MM.1S (cell line): Measurements from ENCODE around the gene CPSF3.
"Not testable (repeated sequence)": the region's sequence is repeated elsewhere in the genome, so short reads cannot be mapped to it uniquely, and the experiment has no call there.

ENCODE experiments used
- EZH2 ChIP-seq: fragments of 300-600 bp; sonication (generic); optimal IDR thresholded peaks from 2 replicates; pipeline ENCODE3; 2017; ENCODE audit warnings: low read depth, mild to moderate bottlenecking, antibody characterized with exemption, low read length, mixed read lengths
- TF ChIP-seq, protein P1 (sequence below): fragments of 300-600 bp; sonication (generic); IDR thresholded peaks from 2 replicates; pipeline ENCODE4 v1.5.1; 2016; ENCODE audit warnings: antibody characterized with exemption, low read length, mixed read lengths

DNA sequence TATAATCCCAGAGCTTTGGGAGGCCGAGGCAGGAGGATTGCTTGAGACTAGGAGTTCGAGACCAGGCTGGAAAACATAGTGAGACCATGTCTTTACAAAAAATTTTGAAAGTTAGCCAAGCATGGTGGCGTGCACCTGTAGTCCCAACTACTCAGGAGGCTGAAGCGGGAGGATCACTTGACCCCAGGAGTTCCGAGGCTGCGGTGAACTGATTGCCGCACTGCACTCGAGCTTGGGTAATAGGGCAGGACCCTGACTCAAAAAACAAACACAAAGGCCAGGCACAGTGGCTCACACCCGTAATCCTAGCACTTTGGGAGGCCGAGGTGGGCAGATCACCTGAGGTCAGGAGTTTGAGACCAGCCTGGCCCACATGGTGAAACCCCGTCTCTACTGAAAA, 25.2 kb upstream of the CPSF3 start:
- TF ChIP-seq EZH2: not testable (repeated sequence)
- TF ChIP-seq, protein P1, sequence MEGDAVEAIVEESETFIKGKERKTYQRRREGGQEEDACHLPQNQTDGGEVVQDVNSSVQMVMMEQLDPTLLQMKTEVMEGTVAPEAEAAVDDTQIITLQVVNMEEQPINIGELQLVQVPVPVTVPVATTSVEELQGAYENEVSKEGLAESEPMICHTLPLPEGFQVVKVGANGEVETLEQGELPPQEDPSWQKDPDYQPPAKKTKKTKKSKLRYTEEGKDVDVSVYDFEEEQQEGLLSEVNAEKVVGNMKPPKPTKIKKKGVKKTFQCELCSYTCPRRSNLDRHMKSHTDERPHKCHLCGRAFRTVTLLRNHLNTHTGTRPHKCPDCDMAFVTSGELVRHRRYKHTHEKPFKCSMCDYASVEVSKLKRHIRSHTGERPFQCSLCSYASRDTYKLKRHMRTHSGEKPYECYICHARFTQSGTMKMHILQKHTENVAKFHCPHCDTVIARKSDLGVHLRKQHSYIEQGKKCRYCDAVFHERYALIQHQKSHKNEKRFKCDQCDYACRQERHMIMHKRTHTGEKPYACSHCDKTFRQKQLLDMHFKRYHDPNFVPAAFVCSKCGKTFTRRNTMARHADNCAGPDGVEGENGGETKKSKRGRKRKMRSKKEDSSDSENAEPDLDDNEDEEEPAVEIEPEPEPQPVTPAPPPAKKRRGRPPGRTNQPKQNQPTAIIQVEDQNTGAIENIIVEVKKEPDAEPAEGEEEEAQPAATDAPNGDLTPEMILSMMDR: not testable (repeated sequence)
